Stimulated activated CD4-positive, alpha-beta T cell treated with anti-CD3 and anti-CD28 coated beads, Interleukin-1b, Interleukin-23, amount 100 ng/mL, for 1 hour (primary cell): ENCODE data around the gene NTM.
"Not testable (repeated sequence)": the region's sequence is repeated elsewhere in the genome, so short reads cannot be mapped to it uniquely, and the experiment has no call there.

Experiments
- DNase-seq, 2 donors: peaks; one replicate each; pipeline ENCODE4 v3.0.0-alpha.2; 2020; ENCODE audit warnings: low read depth in 2 of 2

The NTM gene

DNA sequence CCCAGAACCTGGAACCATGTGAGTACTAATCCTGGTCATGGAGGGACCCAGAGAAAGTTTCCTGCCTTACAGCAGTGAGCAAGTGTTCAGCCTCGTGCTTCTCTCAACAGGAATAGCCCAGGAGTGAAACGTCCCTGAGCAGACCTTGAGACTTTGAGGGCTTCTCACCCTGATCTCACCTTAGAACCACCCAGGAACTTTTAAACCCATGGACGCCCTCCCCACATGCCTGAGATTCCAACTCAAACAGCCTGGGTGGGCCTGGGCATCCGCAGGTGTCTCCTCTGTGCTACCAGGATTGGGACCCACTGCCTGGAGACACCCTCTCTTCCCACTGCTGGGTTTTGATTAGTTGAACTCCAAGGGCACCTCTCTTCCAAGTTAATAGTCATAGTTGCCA is 297.2 kb downstream of the NTM start:
- DNase-seq, result no peak

DNA sequence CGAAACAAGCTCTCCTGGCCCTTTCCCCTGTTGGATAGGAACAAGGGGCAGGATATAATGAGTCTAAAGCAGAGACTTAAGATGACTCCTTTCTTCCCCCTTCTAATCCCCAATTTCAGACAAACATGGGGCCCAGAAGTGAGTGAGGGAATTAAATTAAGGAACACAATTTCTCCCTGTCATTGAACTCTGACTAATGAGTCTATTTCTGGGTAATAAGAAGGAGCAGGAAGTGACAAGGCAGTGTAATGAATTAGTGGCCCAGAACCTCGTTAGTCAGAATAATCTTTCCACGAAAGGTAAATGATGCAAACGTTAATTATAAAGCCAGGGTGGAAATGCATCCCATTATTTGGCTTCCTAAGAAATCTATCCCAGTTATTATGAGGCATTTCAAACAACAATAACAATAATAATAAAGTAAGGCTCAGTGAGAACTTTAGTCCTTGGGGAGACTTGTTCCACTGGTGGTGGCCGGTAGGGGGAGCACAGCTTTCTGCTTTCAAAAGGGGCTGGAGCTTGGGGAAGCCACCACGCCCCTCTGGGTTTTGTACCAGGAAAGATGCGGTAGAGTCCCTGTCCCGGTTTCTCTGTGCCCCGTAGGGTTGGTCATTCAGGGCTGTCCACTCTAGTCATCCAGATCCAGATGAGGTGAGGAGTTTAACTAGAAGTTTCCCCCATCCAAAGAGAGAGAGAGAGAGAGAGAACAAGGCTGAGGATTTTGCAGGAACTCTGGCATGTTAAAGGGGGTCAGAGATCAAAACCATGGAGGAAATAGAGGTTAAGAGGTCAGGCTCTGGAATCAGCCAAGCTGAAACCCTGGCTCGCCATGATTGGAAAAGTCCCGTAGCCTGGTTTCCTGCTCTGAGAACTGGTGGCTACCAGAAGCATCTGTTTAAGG is 298.3 kb downstream of the NTM start:
- DNase-seq, result no peak

DNA sequence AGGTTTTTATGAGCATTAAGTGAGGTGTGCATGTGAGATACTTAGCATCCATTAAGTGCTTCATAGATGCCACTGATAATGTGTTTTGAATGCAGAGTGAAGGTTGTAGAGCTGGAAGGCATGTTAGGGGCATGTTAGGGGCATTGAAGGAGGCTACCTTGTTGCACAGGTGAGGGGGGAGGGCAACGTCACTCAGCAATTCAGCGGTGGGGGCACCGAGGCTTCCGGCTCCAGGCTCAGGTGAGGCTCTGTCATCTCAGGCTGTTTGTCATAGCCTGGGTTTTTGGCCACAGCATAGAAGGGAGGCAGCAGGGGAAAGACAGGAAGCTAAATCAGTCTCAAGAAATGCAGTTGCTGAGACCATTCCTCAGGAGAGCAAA is 299.0 kb downstream of the NTM start:
- DNase-seq, result no peak

DNA sequence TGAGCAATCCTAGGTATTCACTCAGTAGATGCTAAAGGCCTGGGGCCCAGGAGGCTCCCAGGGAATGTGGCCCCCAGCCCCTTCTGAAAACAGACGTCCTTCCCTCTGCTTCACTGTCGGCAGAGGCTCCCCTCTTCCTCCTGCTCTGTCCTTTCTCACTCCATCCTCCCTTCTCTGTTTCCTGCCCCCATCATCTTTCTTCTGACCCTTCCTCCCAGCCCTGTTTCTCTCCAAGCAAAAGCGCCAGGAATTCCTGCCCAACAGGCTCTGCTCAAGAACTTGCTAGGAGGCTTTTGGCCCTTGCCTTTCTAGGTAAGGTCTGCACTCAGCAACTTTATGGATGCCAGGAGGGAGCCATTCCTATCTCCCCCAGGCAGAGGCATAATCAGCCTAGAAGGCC is 300.5 kb downstream of the NTM start:
- DNase-seq, result no peak

DNA sequence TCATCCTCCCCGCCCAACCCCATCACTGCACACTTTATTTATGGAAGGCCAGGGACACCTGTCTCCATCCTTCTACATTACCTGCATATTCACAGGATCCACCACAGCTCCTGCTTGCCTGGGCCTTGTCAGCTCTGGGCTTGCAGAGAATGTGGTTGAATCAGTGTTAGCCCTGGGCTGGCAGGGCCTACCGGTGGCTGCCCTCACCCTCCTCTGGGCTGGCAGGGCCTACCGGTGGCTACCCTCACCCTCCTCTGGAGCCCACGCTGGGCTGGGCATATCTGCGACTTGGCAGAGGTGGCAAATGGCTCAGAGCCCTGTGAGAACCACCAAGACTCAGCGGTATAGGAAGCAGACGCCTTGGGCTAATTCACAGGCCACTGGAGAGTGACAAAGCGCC is 300.9 kb downstream of the NTM start:
- DNase-seq, result no peak

DNA sequence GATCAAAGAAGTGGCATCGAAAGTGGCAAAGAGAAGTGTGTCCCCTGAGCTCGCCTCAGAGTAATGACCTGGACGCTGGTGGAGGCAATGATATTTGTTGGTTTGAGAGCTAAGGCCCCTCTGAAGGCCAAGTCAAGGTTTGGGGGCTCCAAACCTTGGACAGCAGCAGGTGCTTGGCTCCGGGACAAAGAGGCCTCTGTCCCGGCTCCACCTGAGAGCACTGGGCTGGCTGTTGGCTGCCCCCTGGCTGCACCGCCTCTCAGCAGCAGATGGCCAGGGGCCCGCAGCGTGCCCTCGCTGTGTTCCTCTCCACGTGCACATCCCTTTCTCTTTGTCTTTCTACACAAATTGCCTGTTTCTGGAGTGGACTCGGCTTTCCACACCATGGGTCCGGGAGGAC is 301.3 kb downstream of the NTM start:
- DNase-seq, result no peak

DNA sequence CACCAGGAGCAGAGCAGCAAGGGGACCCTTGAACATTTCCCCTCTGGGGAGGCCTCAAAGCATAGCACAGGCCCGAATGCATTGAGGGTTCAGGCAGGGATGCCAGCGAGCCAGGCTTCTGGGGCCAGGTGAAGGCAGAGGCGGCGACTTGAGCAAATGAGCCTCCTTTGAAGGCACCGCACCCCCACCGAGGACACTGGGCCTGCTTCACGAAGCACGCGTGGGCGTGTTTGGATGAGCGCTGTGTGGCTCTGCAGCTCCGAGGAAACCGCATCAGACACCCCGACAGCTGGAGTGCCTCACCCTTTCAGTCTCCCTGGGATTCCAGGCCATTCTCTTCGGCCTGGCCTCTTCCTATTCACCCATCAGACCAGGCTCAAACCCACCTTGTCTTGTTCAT is 301.8 kb downstream of the NTM start:
- DNase-seq, result no peak

DNA sequence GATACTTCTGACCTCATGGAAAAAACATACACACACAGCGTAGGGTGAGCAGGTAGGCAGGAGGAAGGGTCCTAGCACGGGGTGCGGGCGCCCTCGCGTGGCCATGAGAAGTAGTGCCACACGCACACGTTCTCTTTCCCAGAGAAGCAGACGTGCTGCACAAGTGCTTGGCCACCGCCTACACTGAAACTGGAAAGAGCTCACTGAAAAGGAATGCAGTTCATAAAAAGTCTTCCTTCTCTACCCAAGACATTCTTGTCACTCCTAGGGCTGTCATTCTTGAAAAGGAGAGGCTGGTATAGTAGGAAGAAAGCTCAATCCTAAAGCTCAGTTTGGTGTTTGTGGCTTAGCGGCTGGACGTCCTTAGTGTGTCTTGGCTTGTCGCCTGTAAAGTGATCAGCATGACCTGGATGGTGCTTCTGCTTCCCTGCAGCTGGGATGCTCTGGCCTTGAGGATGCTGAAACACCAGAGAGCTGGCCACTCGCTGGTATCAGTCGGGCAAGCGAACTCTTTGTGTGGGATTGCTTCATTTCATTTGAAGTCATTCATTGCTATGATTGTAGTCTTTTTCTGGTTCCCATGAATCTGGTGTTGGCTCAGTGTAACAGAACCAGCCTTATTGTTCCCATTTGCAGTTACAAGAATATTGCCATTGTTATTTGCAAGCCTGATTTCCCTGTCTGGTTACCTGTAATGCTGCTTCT is 303.8 kb downstream of the NTM start:
- no peak for DNase-seq

DNA sequence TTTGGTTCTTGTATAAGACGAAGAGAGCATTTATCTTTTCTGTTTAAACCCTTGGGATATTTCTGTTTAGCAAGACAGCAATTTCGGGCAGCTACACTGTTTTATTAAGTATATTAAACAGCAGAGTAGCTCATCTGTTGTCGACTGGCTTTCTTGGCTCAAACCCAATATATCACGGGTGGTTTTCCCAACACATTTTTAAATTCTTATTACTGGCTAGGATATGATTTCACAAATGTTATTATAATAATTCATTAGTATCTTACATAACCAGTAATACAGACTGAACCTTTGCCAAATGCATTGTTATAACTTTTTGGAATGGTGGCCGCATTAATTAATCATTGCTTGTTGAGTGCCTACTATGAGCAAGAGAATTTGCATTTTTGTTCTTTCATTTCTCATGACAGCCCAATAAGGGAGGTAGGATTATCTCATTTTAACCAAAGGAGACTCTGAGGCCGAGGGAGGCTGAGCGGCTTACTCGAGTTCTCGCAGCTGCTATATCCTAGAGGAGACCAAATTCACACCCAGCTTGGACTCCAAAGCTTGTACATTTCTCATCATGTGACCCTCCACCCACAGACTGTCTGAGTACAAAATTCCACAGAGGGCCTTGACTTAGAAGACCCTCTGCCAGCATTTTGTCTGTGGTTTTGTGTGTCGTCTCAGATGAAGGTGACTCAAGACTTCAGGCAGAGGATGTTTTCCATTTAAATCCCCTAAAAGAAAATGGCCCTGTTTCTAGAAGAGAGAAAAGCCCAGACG is 304.9 kb downstream of the NTM start:
- DNase-seq, result no peak

DNA sequence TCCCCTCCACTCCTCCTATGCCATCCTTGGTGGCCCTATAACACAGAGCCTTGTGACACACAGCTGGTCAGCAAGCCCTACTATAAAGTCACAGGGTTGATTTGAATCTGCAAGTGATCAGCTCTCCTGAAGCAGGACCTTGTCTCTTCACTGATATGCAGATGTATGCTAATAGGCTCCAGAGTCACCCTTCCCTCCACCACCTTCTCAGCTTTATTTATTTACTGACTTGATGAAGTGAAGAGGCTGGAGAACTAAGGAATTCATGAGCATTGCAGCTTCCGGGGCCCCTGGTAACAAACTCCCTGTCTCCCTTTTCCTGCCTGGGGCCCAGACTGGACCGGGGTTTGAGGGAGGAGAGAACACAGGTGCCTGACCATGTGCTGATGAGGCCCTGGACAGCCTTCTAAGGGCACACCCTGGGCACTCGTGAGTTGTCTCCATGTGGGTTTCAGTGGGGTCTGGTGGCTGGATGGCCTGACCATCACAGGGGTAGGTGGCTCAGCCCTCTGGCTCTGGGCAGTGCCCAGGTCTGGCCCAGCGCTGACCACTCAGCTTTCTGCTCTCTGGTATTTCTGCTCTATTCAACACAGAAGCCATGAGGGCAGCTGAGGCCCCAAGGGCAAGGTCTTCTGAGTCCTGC is 307.5 kb downstream of the NTM start:
- no peak for DNase-seq

DNA sequence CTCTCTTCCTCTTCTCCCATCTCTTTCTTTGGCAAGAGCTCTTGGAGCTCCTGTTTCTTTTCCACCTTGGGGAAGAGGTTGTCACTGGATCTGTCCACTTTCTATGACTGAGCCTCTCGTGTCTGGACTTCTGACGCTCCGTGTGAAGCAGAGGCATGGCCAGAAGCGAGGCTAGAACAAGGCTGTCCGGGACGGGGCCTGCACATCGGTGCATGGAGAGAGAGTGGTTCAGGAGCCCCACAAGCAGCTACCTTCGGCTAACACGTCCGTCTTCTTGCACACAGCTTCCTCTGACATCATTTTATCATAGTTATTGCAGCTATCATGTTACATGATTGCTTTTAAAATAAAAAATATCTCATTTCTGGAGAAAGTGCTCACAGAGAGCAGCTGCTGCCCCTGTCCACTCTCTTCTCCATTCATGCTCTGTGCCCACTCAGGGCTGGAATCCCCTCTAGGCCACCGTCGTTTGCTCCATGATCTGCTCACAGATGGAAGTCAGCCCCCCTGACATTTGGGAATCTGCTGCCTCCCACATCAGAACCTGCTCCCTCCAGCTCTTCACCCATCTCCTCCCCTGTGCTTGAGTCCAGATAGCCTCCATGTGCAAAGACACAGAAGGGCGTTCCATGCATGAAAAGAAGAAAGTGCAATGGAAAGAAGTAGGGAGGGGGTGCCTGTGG is 308.4 kb downstream of the NTM start:
- no peak for DNase-seq

DNA sequence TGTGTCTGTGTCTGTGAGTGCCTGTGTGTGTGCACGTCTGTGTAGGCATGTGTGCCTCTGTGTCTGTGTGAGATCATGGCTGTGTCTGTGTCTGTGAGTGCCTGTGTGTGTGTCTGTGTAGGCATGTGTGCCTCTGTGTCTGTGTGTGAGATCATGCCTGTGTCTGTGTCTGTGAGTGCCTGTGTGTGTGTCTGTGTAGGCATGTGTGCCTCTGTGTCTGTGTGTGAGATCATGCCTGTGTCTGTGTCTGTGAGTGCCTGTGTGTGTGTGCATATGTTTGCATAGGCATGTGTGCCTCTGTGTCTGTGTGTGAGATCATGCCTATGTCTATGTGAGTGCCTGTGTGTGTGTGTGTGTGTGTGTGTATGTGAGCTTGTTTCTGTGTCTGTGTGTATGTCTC is 310.0 kb downstream of the NTM start:
- DNase-seq, result not testable (repeated sequence)

DNA sequence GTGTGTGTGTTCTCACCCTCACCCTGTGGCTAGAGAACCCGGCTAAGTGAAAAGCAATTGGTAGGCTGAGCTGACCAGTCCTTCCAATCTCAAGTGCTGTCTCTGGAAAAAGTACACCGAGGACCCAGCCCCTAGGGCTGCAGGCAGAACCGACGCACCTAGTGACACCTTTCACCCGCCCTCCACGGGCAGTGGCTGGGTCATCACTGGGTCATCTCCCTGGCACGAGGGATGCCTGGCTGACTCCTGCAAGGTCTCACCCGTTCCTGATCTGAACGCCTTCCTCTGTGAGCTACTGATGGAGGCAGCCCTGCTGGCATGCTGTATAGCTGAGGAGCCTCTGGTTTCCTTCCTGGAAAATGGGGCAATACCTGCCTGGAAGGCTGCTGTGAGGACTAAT is 311.5 kb downstream of the NTM start:
- DNase-seq, result no peak

DNA sequence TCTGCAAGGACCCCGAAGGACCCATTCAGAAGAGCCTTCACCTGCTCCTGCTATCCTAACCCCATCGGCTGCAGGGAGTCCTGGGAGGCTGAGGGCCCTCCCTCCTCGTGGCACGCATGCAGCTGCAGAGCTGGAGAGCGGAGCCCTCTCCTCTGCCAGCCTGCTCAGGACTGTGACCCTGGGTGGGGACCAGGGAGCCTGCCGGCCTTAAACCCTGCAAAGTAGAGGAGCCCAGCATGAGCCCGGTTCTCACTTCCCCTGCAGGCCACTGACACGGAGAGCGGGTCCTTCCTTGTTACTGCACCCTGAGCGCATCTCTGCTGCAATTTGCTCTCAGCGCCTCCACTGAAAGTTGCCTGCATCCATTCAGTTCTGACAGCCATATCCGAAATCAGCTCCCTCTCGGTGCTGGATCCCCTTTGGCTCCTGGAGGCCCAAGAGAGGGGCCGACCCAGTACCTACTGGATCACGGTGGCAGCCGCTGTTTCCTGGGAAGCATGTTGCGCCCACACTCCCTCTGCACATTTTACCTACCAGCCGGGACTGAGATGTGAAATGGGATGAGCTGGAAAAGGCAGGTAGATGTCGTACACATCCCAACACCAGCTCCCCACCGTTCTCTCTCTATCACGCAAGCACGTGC is 312.1 kb downstream of the NTM start:
- DNase-seq, result no peak

DNA sequence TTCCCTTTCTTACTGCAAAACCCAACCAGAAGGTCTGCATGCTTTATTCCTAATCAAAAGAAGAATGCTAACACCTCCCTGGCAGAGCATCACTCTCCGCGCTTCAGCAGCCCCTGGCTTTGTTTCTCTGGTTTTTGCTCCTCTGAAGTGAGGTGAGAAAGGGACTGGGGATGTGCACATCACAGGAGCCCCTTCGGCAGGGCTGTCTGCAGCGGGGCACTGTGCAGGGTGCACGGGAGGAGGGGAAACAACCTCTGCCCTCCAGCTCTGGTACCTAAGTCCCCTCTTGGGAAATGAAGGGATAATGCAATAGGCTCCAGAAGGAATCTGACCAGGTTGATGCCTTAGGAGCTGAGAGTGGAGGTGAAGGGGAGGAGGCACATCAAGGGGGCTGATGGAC is 312.7 kb downstream of the NTM start:
- DNase-seq, result no peak

DNA sequence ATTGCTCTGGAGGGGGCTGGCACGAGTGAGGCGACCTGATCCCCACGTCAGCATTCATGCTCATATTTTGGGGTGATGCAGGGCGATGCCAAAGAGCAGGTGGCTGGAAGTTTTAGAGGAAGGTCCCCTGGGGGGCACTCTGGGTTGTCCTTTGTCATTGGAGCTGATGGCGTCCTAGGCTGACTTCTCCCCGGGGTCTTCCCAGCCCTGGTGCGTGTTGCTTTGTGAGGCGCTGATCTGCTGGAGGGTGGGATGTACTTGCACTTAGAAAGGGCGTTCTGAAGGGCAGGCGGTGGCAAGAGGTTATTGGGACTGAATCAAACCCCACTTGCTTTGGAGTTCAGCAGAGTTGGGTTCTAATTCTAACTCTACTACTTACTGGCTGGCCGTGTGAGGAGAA is 313.3 kb downstream of the NTM start:
- no peak for DNase-seq

DNA sequence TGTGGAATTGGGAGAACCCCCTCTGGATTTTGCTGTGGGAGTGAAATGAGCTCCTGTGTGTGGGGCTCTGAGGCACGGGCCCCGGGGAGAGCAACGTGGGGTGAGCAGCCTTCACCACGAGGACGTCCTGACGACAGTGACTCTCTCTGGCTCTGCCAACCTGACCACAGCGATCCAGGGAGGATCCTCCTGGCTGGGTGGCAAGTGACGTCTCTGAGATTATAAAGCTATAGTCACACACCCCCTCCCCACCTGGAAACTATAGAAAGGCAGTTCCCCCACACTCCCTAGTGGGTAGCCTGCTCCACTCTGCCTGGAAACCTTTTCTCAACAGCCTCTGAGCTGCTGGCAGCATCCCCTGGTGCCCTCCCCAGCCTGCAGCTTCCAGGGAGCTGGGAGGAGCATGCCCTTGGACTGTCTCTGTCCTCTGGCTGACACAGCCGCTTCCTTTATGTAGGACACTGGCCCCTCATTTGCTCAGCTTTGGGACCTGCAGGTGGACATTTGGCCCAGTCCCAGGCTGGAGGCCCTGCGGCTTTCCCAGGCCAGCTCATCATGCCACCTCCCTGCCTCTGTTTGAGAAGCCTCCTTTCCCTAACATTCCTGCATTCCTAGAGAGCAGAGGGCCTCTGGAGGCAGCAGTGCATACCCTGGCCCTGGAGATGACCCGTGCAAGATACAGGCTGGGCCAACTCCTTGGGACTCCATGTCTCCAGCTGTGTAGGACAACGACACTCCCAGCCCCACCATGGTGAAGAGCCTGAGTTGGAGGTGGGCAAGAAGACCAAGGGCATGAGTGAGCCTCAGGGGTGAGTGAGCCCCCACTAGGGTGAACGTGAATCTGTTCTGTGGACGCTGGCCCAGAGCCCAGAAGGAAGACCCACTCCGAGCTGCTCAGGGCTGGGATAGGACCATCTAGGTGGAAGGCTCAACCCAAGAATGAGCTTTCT is 314.0 kb downstream of the NTM start:
- DNase-seq, result no peak

DNA sequence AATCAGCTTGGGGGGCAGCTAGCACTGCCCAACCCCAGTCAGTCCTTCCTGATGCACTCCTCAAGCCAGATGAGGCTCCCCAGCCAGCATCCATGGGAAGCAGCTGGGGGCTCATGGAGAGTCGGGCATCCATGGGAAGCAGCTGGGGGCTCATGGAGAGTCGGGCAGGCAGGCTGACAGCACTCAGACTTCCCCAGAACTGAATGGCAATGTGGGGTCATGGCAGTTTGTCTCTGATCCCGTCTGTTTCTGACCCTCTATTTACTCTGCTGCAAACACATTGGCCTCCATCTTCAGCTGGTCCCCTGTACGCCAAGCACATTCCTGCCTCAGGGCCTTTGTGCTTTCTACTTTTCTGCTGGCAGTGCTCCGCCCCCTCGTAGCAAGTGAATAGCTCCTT is 314.8 kb downstream of the NTM start:
- DNase-seq, result no peak

DNA sequence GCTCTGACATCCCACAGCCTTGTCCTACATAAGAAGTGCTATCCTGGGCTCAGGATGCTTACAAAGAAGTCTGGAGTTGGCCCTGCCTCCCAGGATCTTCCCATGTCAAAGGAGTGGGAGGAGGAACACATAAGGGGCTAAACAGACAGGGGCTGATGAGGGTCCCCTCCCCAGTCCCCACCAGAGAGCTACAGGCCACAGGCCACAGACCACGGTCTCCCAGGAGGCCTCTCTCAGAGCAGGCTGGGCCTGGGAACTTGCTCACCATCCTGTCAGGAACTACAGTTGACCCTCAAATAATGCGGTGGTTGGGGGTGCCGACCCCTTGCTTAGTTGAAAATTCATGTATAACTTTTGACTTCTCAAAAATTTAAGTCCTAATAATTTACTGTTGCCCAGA is 315.5 kb downstream of the NTM start:
- no peak for DNase-seq

DNA sequence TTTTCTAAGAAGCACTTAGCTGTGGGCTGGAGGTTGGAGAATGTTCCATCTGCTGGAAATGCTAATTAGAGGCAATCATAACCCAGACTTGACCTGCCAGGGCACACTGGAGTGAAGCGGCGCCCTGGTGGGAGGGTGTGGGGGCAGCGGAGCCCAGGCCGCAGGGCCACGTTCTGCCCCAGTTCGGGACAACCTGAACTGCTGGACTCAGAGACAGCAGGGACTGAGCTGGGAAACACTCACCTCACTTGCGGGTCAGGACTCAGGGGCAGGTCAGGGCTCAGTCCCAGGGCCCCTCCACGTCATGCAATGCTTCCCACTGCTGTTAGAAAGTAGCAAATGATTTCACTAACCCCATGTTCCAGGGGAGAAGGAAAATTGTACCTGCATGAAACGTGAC is 316.4 kb downstream of the NTM start:
- no peak for DNase-seq
